PFSK-1 (cell line): ENCODE data around the gene RCOR3.

Experiments
- FOXP2 ChIP-seq: optimal IDR thresholded peaks from 2 replicates; pipeline ENCODE3; 2011; ENCODE audit warnings: borderline replicate concordance, control low read depth, inconsistent platforms; ENCODE audit not compliant: insufficient read depth; ENCODE audit errors: extremely low read length, extremely low read depth
- POLR2AphosphoS5 ChIP-seq: IDR thresholded peaks from 2 replicates; pipeline ENCODE4 v1.6.1; 2012; ENCODE audit warnings: low read depth, mild to moderate bottlenecking, control low read depth, low read length, moderate library complexity
- SIN3A ChIP-seq: IDR thresholded peaks from 2 replicates; pipeline ENCODE4 v1.6.1; 2012; ENCODE audit warnings: mild to moderate bottlenecking, low read length, moderate library complexity, borderline replicate concordance; ENCODE audit not compliant: insufficient read depth
- TAF1 ChIP-seq: IDR thresholded peaks from 2 replicates; pipeline ENCODE4 v1.6.1; 2012; ENCODE audit warnings: low read length, control low read depth, borderline replicate concordance; ENCODE audit not compliant: insufficient read depth

GRCh38 chr1:211280910-211281309, 21.7 kb downstream of the RCOR3 start:
- no peak for TF ChIP-seq POLR2AphosphoS5
- no peak for TF ChIP-seq FOXP2
- TF ChIP-seq SIN3A = no peak
- no peak for TF ChIP-seq TAF1
